Neuronal stem cell (in vitro differentiated cells): ENCODE results near the gene PADI6.
A peak's percentile ranks its signal among the peaks of the same experiment; 100 is the strongest.

Source experiments
- DNase-seq: peaks from one replicate; pipeline ENCODE4 v3.0.0-alpha.2; 2013; ENCODE audit warnings: low spot score
- H2AFZ ChIP-seq: one replicate; pipeline ENCODE4 v1.6.1; 2013; ENCODE audit warnings: mild to moderate bottlenecking, low read length, inconsistent platforms
- H2AK5ac ChIP-seq: 2 replicates; pipeline ENCODE4 v1.6.1; 2013; ENCODE audit warnings: low read depth, mild to moderate bottlenecking, inconsistent platforms, low read length, moderate library complexity, mixed read lengths
- H2BK120ac ChIP-seq: 2 replicates; pipeline ENCODE4 v1.6.1; 2013; ENCODE audit warnings: low read depth, mild to moderate bottlenecking, inconsistent platforms, low read length, moderate library complexity, mixed read lengths
- H2BK12ac ChIP-seq: one replicate; pipeline ENCODE4 v1.6.1; 2013; ENCODE audit warnings: low read length, inconsistent platforms
- H2BK15ac ChIP-seq: 2 replicates; pipeline ENCODE4 v1.6.1; 2013; ENCODE audit warnings: mild to moderate bottlenecking, low read length, inconsistent platforms, mixed read lengths
- H2BK5ac ChIP-seq: one replicate; pipeline ENCODE4 v1.6.1; 2013; ENCODE audit warnings: inconsistent platforms, mild to moderate bottlenecking, low read length, moderate library complexity
- H3K14ac ChIP-seq: one replicate; pipeline ENCODE4 v1.6.1; 2013; ENCODE audit warnings: low read length, inconsistent platforms
- H3K18ac ChIP-seq: 2 replicates; pipeline ENCODE4 v1.6.1; 2013; ENCODE audit warnings: low read length, inconsistent platforms
- H3K23ac ChIP-seq: 2 replicates; pipeline ENCODE4 v1.6.1; 2013; ENCODE audit warnings: low read depth, mild to moderate bottlenecking, mixed read lengths, low read length, inconsistent platforms; ENCODE audit not compliant: poor library complexity
- H3K27ac ChIP-seq: replicated peaks from 3 replicates; pipeline ENCODE4 v1.5.1; 2013; ENCODE audit warnings: low read length, inconsistent platforms
- H3K27me3 ChIP-seq, 3 experiments: 2 replicates each; pipeline ENCODE4 v1.6.1; 2013; ENCODE audit warnings: low read length in 3 of 3, mild to moderate bottlenecking in 2 of 3, inconsistent platforms in 1 of 3, low read depth in 1 of 3, mixed read lengths in 1 of 3, moderate library complexity in 1 of 3; ENCODE audit not compliant: control insufficient read depth in 3 of 3, insufficient read depth in 3 of 3
- H3K36me3 ChIP-seq, 2 donors: replicated peaks in 1 of 2; 2 replicates each; pipeline ENCODE4 v1.6.1; 2013; ENCODE audit warnings: low read length in 2 of 2; ENCODE audit not compliant: control insufficient read depth in 2 of 2, insufficient read depth in 2 of 2
- H3K4ac ChIP-seq: 2 replicates; pipeline ENCODE4 v1.6.1; 2013; ENCODE audit warnings: inconsistent platforms, mild to moderate bottlenecking, low read length, moderate library complexity
- H3K4me1 ChIP-seq, 2 donors: 1 replicate in 1 of 2; 2 replicates in 1 of 2; pipeline ENCODE4 v1.6.1; 2013; ENCODE audit warnings: low read length in 2 of 2, low read depth in 1 of 2; ENCODE audit not compliant: control insufficient read depth in 2 of 2, insufficient read depth in 1 of 2
- H3K4me2 ChIP-seq: one replicate; pipeline ENCODE4 v1.6.1; 2013; ENCODE audit warnings: mild to moderate bottlenecking, low read length, inconsistent platforms; ENCODE audit not compliant: insufficient read depth, poor library complexity, severe bottlenecking
- H3K4me3 ChIP-seq, 2 donors: 2 replicates each; pipeline ENCODE4 v1.5.1; 2013; ENCODE audit warnings: low read length in 2 of 2, mild to moderate bottlenecking in 2 of 2, inconsistent platforms in 1 of 2, moderate library complexity in 1 of 2
- H3K79me1 ChIP-seq: one replicate; pipeline ENCODE4 v1.6.1; 2013; ENCODE audit warnings: low read depth, mild to moderate bottlenecking, inconsistent platforms, low read length, moderate library complexity
- H3K9ac ChIP-seq: one replicate; pipeline ENCODE4 v1.6.1; 2013; ENCODE audit warnings: mild to moderate bottlenecking, low read depth, low read length, inconsistent platforms; ENCODE audit not compliant: poor library complexity
- H3K9me3 ChIP-seq, 2 donors: replicated peaks in 1 of 2; 2 replicates each; pipeline versions ENCODE3 to v1.6.1; 2013; ENCODE audit warnings: low read length in 2 of 2, mild to moderate bottlenecking in 2 of 2, inconsistent platforms in 1 of 2, low read depth in 1 of 2, mixed read lengths in 1 of 2, moderate library complexity in 1 of 2; ENCODE audit not compliant: control insufficient read depth in 2 of 2, insufficient read depth in 1 of 2
- H4K8ac ChIP-seq: one replicate; pipeline ENCODE4 v1.6.1; 2013; ENCODE audit warnings: low read depth, mild to moderate bottlenecking, inconsistent platforms, low read length, moderate library complexity
- H4K91ac ChIP-seq: one replicate; pipeline ENCODE4 v1.6.1; 2013; ENCODE audit warnings: low read length, low read depth, mild to moderate bottlenecking, inconsistent platforms; ENCODE audit not compliant: poor library complexity
- WGBS, 2 donors: extraction: QIAGEN DNeasy Blood & Tissue Kit; methylation state at CpG; one replicate each; pipeline ENCODE4 v1.1.7; 2013; ENCODE audit warnings: missing lambda C conversion rate in 2 of 2, mixed read lengths in 1 of 2; ENCODE audit not compliant: insufficient read length in 2 of 2, insufficient replicate concordance in 1 of 2; ENCODE audit errors: extremely low coverage in 2 of 2; 5-methylcytosine and 5-hydroxymethylcytosine counted together

Gene PADI6

DNA sequence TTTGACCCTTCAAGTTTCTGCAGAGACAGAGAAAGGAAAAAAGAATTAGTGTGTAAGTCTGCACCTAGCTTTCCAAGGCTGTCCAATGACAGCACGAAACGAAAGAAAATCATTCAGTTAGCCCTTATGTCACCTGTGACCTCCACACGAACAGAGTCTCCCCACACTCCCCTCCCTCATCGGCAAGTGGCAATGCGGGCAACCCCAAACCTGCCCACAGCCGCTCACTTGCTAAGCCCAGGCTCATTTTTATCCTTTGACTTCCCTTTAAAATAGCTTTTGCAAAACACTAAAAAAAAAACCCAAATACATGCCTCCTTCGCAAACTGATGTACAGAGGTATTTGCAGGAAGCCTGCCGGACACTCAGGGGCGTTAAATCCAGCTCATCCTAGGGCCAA, 57.2 kb downstream of the PADI6 start:
- Histone ChIP-seq H3K27ac (no peak overlapping the region), H3K14ac (no peak overlapping the region), H2BK12ac (no peak overlapping the region), H3K18ac (no peak overlapping the region), H3K79me1 (peaks cover 17% of the 10 kb centered on the region), H3K4me3 (no peak overlapping the region), H3K27me3 (no peaks in the 10 kb centered on the region), H2BK5ac (no peak overlapping the region), H3K9ac (no peak overlapping the region), H4K8ac (no peak overlapping the region), H3K4me2 (no peak overlapping the region), H3K36me3 (peaks cover 64 to 94% of the 10 kb centered on the region in 2 donors), H2AK5ac (no peak overlapping the region), H4K91ac (no peak overlapping the region), H2BK15ac (no peak overlapping the region), H3K4ac (no peak overlapping the region), H2AFZ (no peak overlapping the region), H3K9me3 (no peaks in the 10 kb centered on the region), H3K4me1 (peaks cover 0 to 2% of the 10 kb centered on the region in 2 donors), H2BK120ac (no peak overlapping the region), H3K23ac (no peak overlapping the region)
- no peak for DNase-seq
- no CpG with 5 or more reads among the region's 9 CpGs for WGBS, 2 donors

GRCh38 chr1:17432412-17432811, 60.4 kb downstream of the PADI6 start:
- H3K27me3 ChIP-seq = no peaks in the 10 kb centered on the region
- H3K27ac ChIP-seq = no peak overlapping the region
- peaks cover 55 to 87% of the 10 kb centered on the region in 2 donors for H3K36me3 ChIP-seq
- no peak overlapping the region for H2AK5ac ChIP-seq
- H2BK5ac ChIP-seq = no peak overlapping the region
- no peak overlapping the region for H3K18ac ChIP-seq
- H2BK120ac ChIP-seq = no peak overlapping the region
- H2AFZ ChIP-seq = no peak overlapping the region
- peaks cover 11 to 16% of the 10 kb centered on the region in 2 donors for H3K4me1 ChIP-seq
- no peak overlapping the region for H2BK15ac ChIP-seq
- no peak overlapping the region for H3K4me2 ChIP-seq
- no peak overlapping the region for H3K23ac ChIP-seq
- H3K79me1 ChIP-seq = peaks cover 10% of the 10 kb centered on the region
- no CpG with 5 or more reads among the region's 3 CpGs for WGBS, 2 donors
- H3K4me3 ChIP-seq = peak overlapping the region in 1 of 2 donors; percentile 50
- H3K4ac ChIP-seq = no peak overlapping the region
- H3K14ac ChIP-seq = no peak overlapping the region
- no peak overlapping the region for H4K91ac ChIP-seq
- H2BK12ac ChIP-seq = no peak overlapping the region
- DNase-seq = no peak
- no peaks in the 10 kb centered on the region for H3K9me3 ChIP-seq
- no peak overlapping the region for H3K9ac ChIP-seq
- H4K8ac ChIP-seq = no peak overlapping the region

DNA sequence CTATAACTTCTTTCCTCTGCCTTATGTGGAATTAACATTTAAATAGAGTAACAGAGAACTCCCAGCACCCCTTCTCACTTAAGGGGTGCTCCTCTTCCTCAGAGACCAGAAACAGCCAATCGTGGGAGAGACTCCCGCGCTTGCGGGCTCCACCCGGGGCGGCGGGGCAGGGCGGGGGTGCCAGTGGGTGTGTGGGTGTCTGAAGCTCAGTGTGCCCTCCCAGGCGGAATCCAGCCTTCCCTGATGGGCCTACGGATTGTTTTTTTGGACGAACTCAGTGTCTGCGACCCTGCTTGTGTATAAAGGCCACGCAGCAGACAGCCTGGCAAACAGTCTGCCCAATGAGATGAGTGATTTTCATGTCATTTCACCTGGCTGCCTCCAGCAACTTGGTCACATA, 61.3 kb downstream of the PADI6 start:
- Histone ChIP-seq H2AFZ (no peak overlapping the region), H3K27ac (no peak overlapping the region), H3K36me3 (peaks cover 47 to 78% of the 10 kb centered on the region in 2 donors), H3K14ac (no peak overlapping the region), H3K4me2 (no peak overlapping the region), H2AK5ac (no peak overlapping the region), H3K27me3 (no peaks in the 10 kb centered on the region), H2BK5ac (no peak overlapping the region), H4K91ac (no peak overlapping the region), H3K4me1 (peaks cover 11 to 16% of the 10 kb centered on the region in 2 donors), H3K9ac (no peak overlapping the region), H4K8ac (no peak overlapping the region), H2BK12ac (no peak overlapping the region), H3K18ac (no peak overlapping the region), H2BK15ac (no peak overlapping the region), H2BK120ac (no peak overlapping the region), H3K79me1 (peaks cover 13% of the 10 kb centered on the region), H3K9me3 (no peaks in the 10 kb centered on the region), H3K4me3 (no peak overlapping the region), H3K23ac (no peak overlapping the region), H3K4ac (no peak overlapping the region)
- no peak for DNase-seq
- WGBS, 2 donors = no CpG with 5 or more reads among the region's 13 CpGs

GRCh38 chr1:17434016-17434415, 62.0 kb downstream of the PADI6 start:
- H3K4me2 ChIP-seq = no peak overlapping the region
- H3K27me3 ChIP-seq = no peaks in the 10 kb centered on the region
- no peak for DNase-seq
- H3K79me1 ChIP-seq = peaks cover 17% of the 10 kb centered on the region
- H3K27ac ChIP-seq = no peak overlapping the region
- no peak overlapping the region for H3K14ac ChIP-seq
- no peak overlapping the region for H4K91ac ChIP-seq
- H3K23ac ChIP-seq = no peak overlapping the region
- WGBS, 2 donors = no CpG with 5 or more reads among the region's 3 CpGs
- no peak overlapping the region for H2BK12ac ChIP-seq
- no peak overlapping the region for H2AFZ ChIP-seq
- peaks cover 11 to 16% of the 10 kb centered on the region in 2 donors for H3K4me1 ChIP-seq
- peaks cover 41 to 71% of the 10 kb centered on the region in 2 donors for H3K36me3 ChIP-seq
- H4K8ac ChIP-seq = no peak overlapping the region
- no peaks in the 10 kb centered on the region for H3K9me3 ChIP-seq
- H2BK15ac ChIP-seq = no peak overlapping the region
- no peak overlapping the region for H3K4me3 ChIP-seq
- no peak overlapping the region for H3K18ac ChIP-seq
- H2BK120ac ChIP-seq = no peak overlapping the region
- no peak overlapping the region for H2BK5ac ChIP-seq
- H3K9ac ChIP-seq = no peak overlapping the region
- no peak overlapping the region for H2AK5ac ChIP-seq
- H3K4ac ChIP-seq = no peak overlapping the region
